HG03060 (cell line): ENCODE results near the gene CPPED1.
"Not testable (repeated sequence)": the region's sequence is repeated elsewhere in the genome, so short reads cannot be mapped to it uniquely, and the experiment has no call there.

Source experiments
- ATAC-seq: cut with Tn5 transposase; IDR thresholded peaks from one replicate; pipeline ENCODE4 v1.9.1; 2021; ENCODE audit warnings: low read depth, moderate number of reproducible peaks; ENCODE audit not compliant: unreplicated experiment

Gene CPPED1

GRCh38 chr16:12802661-12803060 is 1.0 kb downstream of the CPPED1 start:
- ATAC-seq, result no peak

GRCh38 chr16:12802048-12802447 is 1.6 kb downstream of the CPPED1 start:
- ATAC-seq, result no peak

- no peak for ATAC-seq
Measured at GRCh38 chr16:12801511-12802042, 2.1 kb downstream of the CPPED1 start.

- ATAC-seq, result no peak
Measured at GRCh38 chr16:12800817-12801216, 2.9 kb downstream of the CPPED1 start.

GRCh38 chr16:12799996-12800395 is 3.7 kb downstream of the CPPED1 start:
- ATAC-seq, result not testable (repeated sequence)

- no peak for ATAC-seq
Measured at GRCh38 chr16:12798846-12799245, 4.8 kb downstream of the CPPED1 start.

GRCh38 chr16:12798171-12798570 is 5.5 kb downstream of the CPPED1 start:
- ATAC-seq, result no peak

- no peak for ATAC-seq
Measured at GRCh38 chr16:12796498-12796897, 7.2 kb downstream of the CPPED1 start.

- ATAC-seq, result no peak
Measured at GRCh38 chr16:12794486-12795387, 8.9 kb downstream of the CPPED1 start.

- ATAC-seq, result no peak
Measured at GRCh38 chr16:12793865-12794240, 9.8 kb downstream of the CPPED1 start.

GRCh38 chr16:12793120-12793864 is 10.4 kb downstream of the CPPED1 start:
- ATAC-seq, result no peak

GRCh38 chr16:12792528-12792927 is 11.2 kb downstream of the CPPED1 start:
- not testable (repeated sequence) for ATAC-seq

GRCh38 chr16:12791340-12791739 is 12.3 kb downstream of the CPPED1 start:
- no peak for ATAC-seq

GRCh38 chr16:12788758-12789157 is 14.9 kb downstream of the CPPED1 start:
- ATAC-seq, result no peak

GRCh38 chr16:12786081-12786480 is 17.6 kb downstream of the CPPED1 start:
- ATAC-seq, result no peak

GRCh38 chr16:12784076-12784475 is 19.6 kb downstream of the CPPED1 start:
- ATAC-seq, result no peak

- no peak for ATAC-seq
Measured at GRCh38 chr16:12781777-12782176, 21.9 kb downstream of the CPPED1 start.

GRCh38 chr16:12780467-12780866 is 23.2 kb downstream of the CPPED1 start:
- no peak for ATAC-seq

- ATAC-seq, result no peak
Measured at GRCh38 chr16:12778726-12779125, 25.0 kb downstream of the CPPED1 start.

- ATAC-seq, result no peak
Measured at GRCh38 chr16:12775656-12776236, 27.9 kb downstream of the CPPED1 start.

- no peak for ATAC-seq
Measured at GRCh38 chr16:12773221-12773620, 30.5 kb downstream of the CPPED1 start.
